ENCODE measurements around the gene CKMT2.

- TF ChIP-seq CTCF (IDR thresholded peaks at IDR 0.05) (no peak), GRHL2 (CRISPR knock-in tag; IDR thresholded peaks at IDR 0.05; ENCODE audit: insufficient replicate concordance, severe bottlenecking) (no peak), USF2 (CRISPR knock-in tag; IDR thresholded peaks at IDR 0.05) (no peak), ZNF416 (CRISPR knock-in tag; IDR thresholded peaks at IDR 0.05) (no peak)
These were observed 7.9 kb downstream of the CKMT2 start for GRCh38 chr5:81241001-81241400.

All from WTC11 (cell line).